Ovary (tissue), 3 donors: ENCODE data around the gene MAP1B.

Experiments
- POLR2A ChIP-seq: fragments of 450-650 bp; IDR thresholded peaks from one replicate; pipeline ENCODE4 v1.6.1; 2017; ENCODE audit warnings: antibody characterized with exemption, mild to moderate bottlenecking, moderate library complexity
- TF ChIP-seq, protein P1 (sequence below), 3 donors: fragments of 450-650 bp in 2 of 3; fragments of 200-600 bp in 1 of 3; IDR thresholded peaks; one replicate each; pipeline versions ENCODE4 v1.5.1 to v1.8.0; 2016 to 2022; ENCODE audit warnings: antibody characterized with exemption in 3 of 3, mild to moderate bottlenecking in 1 of 3
- donor health status: DM: no; HTN: no; CAD: no.

DNA sequence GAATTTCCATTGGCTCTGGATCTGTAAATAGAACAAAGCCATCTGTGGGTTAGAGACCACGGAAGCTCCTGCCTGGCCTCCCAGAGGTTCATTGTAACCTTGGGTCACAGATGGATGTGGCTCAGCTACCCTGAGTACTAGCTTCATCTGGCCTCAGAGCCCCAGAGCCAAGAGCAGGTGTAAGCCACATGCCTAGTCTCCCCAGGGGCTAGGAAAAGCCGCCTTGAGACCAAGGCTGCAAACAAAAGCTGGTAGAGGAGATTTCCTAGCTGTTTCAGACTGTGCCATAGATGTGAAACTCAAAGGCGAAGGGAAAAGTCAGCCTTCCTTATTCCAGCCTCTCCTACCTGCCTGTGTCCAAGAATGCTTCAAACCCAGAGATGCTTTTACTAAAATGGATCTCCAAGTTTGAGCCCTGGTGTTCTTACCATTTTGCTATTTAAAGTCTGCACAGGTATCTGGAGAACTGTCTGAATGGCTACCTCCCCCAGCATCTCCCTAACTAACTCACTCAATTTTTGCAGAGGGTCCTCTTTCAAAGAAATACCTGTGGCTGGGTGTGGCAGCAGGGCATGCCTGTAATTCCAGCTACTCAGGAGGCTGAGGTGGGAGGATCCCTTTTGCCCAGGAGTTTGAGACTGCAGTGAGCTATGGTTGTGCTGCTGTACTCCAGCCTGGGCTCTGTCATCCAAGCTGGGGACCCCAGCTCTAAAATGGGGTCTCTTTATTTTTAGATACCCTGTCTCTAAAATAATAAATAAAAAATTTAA lies 42.3 kb upstream of the MAP1B start:
- TF ChIP-seq, protein P1, sequence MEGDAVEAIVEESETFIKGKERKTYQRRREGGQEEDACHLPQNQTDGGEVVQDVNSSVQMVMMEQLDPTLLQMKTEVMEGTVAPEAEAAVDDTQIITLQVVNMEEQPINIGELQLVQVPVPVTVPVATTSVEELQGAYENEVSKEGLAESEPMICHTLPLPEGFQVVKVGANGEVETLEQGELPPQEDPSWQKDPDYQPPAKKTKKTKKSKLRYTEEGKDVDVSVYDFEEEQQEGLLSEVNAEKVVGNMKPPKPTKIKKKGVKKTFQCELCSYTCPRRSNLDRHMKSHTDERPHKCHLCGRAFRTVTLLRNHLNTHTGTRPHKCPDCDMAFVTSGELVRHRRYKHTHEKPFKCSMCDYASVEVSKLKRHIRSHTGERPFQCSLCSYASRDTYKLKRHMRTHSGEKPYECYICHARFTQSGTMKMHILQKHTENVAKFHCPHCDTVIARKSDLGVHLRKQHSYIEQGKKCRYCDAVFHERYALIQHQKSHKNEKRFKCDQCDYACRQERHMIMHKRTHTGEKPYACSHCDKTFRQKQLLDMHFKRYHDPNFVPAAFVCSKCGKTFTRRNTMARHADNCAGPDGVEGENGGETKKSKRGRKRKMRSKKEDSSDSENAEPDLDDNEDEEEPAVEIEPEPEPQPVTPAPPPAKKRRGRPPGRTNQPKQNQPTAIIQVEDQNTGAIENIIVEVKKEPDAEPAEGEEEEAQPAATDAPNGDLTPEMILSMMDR (IDR thresholded peaks at IDR 0.05), result no peak
- TF ChIP-seq POLR2A, result no peak
